GM23338 (cell line): ENCODE measurements around the gene GOSR2. TPM values are rescaled to one million over a fixed set of nuclear protein-coding genes. Genes with fewer than 3 reads are reported as not detected.

Source experiments
- ATAC-seq: fragments of 200-7000 bp; cut with Tn5 transposase; 3 replicates; pipeline ENCODE4 v1.9.1; 2020
- DNase-seq: peaks from one replicate; pipeline ENCODE4 v3.0.0-alpha.2; 2015; ENCODE audit warnings: low spot score
- H2AFZ ChIP-seq: fragments of 200-600 bp; sonication (generic); 2 replicates; pipeline ENCODE4 v1.8.0; 2016; ENCODE audit warnings: antibody characterized with exemption, mild to moderate bottlenecking, moderate library complexity
- H3F3A ChIP-seq: fragments of 200-600 bp; sonication (generic); replicated peaks from 2 replicates; pipeline ENCODE4 v1.8.0; 2017; ENCODE audit warnings: antibody characterized with exemption, mixed run types, low read depth
- H3K27ac ChIP-seq: fragments of 200-600 bp; sonication (generic); 2 replicates; pipeline ENCODE4 v1.6.1; 2016; ENCODE audit warnings: low read depth
- H3K27me3 ChIP-seq: fragments of 200-600 bp; sonication (generic); 2 replicates; pipeline ENCODE4 v1.8.0; 2016; ENCODE audit warnings: mild to moderate bottlenecking, mixed run types, moderate library complexity; ENCODE audit not compliant: insufficient read depth
- H3K36me3 ChIP-seq: fragments of 200-600 bp; sonication (generic); 2 replicates; pipeline ENCODE4 v1.8.0; 2016; ENCODE audit warnings: mild to moderate bottlenecking; ENCODE audit not compliant: insufficient read depth
- H3K4me1 ChIP-seq: fragments of 200-600 bp; sonication (generic); 2 replicates; pipeline ENCODE4 v1.8.0; 2016; ENCODE audit warnings: mild to moderate bottlenecking, moderate library complexity; ENCODE audit not compliant: insufficient read depth
- H3K4me2 ChIP-seq: fragments of 200-600 bp; sonication (generic); 2 replicates; pipeline ENCODE4 v1.7.1; 2017; ENCODE audit warnings: mixed run types
- H3K4me3 ChIP-seq: fragments of 200-600 bp; sonication (generic); 2 replicates; pipeline ENCODE4 v1.6.1; 2016; ENCODE audit warnings: mixed run types
- H3K79me2 ChIP-seq: fragments of 200-600 bp; sonication (generic); replicated peaks from 2 replicates; pipeline ENCODE4 v1.8.0; 2017; ENCODE audit warnings: mild to moderate bottlenecking; ENCODE audit not compliant: insufficient read depth
- H3K9me2 ChIP-seq: fragments of 200-600 bp; sonication (generic); 2 replicates; pipeline ENCODE4 v1.8.0; 2017; ENCODE audit not compliant: insufficient read depth
- H4K20me1 ChIP-seq: fragments of 200-600 bp; sonication (generic); replicated peaks from 2 replicates; pipeline ENCODE4 v1.8.0; 2017; ENCODE audit warnings: mild to moderate bottlenecking; ENCODE audit not compliant: insufficient read depth
- H3K27ac Mint-ChIP-seq: 2 replicates; pipeline ENCODE4 v1.8.0; 2020; ENCODE audit warnings: inconsistent platforms, mild to moderate bottlenecking, moderate library complexity, mixed read lengths
- H3K27me3 Mint-ChIP-seq: 3 replicates; pipeline ENCODE4 v1.8.0; 2022; ENCODE audit warnings: low read depth, mild to moderate bottlenecking, moderate library complexity, mixed read lengths, inconsistent platforms; ENCODE audit not compliant: insufficient read depth, poor library complexity
- H3K36me3 Mint-ChIP-seq: 3 replicates; pipeline ENCODE4 v1.8.0; 2021; ENCODE audit warnings: low read depth, mild to moderate bottlenecking, inconsistent platforms, moderate library complexity, mixed read lengths
- H3K4me1 Mint-ChIP-seq: 3 replicates; pipeline ENCODE4 v1.8.0; 2020; ENCODE audit warnings: mild to moderate bottlenecking, inconsistent platforms, mixed read lengths
- H3K4me3 Mint-ChIP-seq: 3 replicates; pipeline ENCODE4 v1.8.0; 2021; ENCODE audit warnings: moderate library complexity, mild to moderate bottlenecking, inconsistent platforms, mixed read lengths
- H3K9me3 Mint-ChIP-seq: 3 replicates; pipeline ENCODE4 v1.8.0; 2020; ENCODE audit warnings: moderate library complexity, mild to moderate bottlenecking, inconsistent platforms, mixed read lengths
- CREB1 ChIP-seq: fragments of 250-450 bp; sonication (Bioruptor Pico); IDR thresholded peaks from 2 replicates; pipeline ENCODE4 v1.5.0; 2020; ENCODE audit warnings: low read depth, mild to moderate bottlenecking, moderate library complexity
- EZH2 ChIP-seq: fragments of 200-600 bp; sonication (generic); IDR thresholded peaks from one replicate; pipeline ENCODE4 v1.8.0; 2017; ENCODE audit warnings: antibody characterized with exemption, mild to moderate bottlenecking, low read depth; ENCODE audit not compliant: unreplicated experiment
- EZH2phosphoT487 ChIP-seq: fragments of 200-600 bp; sonication (generic); IDR thresholded peaks from one replicate; pipeline ENCODE4 v1.8.1; 2018; ENCODE audit warnings: antibody characterized with exemption; ENCODE audit not compliant: unreplicated experiment
- JUNB ChIP-seq: IDR thresholded peaks from one replicate; pipeline ENCODE4 v1.6.1; 2016; ENCODE audit warnings: antibody characterized with exemption; ENCODE audit not compliant: unreplicated experiment
- NANOG ChIP-seq: IDR thresholded peaks from 2 replicates; pipeline ENCODE4 v1.6.1; 2016; ENCODE audit warnings: antibody characterized with exemption, borderline replicate concordance
- POLR2AphosphoS5 ChIP-seq: IDR thresholded peaks from 2 replicates; pipeline ENCODE4 v1.6.1; 2016; ENCODE audit warnings: antibody characterized with exemption, low read depth
- STAT1 ChIP-seq: IDR thresholded peaks from one replicate; pipeline ENCODE4 v1.6.1; 2016; ENCODE audit warnings: antibody characterized with exemption; ENCODE audit not compliant: unreplicated experiment
- ZNF114 ChIP-seq: fragments of 250-450 bp; sonication (Bioruptor Pico); IDR thresholded peaks from 2 replicates; pipeline ENCODE4 v1.5.0; 2020; ENCODE audit warnings: mild to moderate bottlenecking, moderate library complexity
- ZNF331 ChIP-seq: fragments of 250-450 bp; sonication (Bioruptor Pico); IDR thresholded peaks from 2 replicates; pipeline ENCODE4 v1.5.0; 2020; ENCODE audit warnings: low read depth, mild to moderate bottlenecking, moderate library complexity
- polyA plus RNA-seq: library from polyadenylated mRNA; unstranded; fragments of >200 nt; fragmentation: Nextera tagmentation; extraction: Ambion mirVana; gene quantifications from 2 replicates; pipeline ENCODE4 v1.2.1, GENCODE V29; 2016
- total RNA-seq: library from RNA; depleted of rRNA; stranded (reverse); fragments of >200 nt; shearing (Covaris generic); gene quantifications from 2 replicates; pipeline ENCODE4 v1.2.3, GENCODE V29; 2014
- TF ChIP-seq, protein P1 (sequence below): IDR thresholded peaks from 2 replicates; pipeline ENCODE4 v1.6.1; 2016; ENCODE audit warnings: antibody characterized with exemption
- TF ChIP-seq, protein P2 (sequence below): fragments of 250-450 bp; sonication (Bioruptor Pico); IDR thresholded peaks from 2 replicates; pipeline ENCODE4 v1.5.0; 2020; ENCODE audit warnings: mild to moderate bottlenecking, moderate library complexity
- TF ChIP-seq, protein P3 (sequence below): IDR thresholded peaks from one replicate; pipeline ENCODE4 v1.6.1; 2018; ENCODE audit warnings: antibody characterized with exemption; ENCODE audit not compliant: unreplicated experiment

The GOSR2 gene
- total and polyA plus RNA-seq, 2 experiments from 2014 or later, result 33.2 to 36.2 TPM

DNA sequence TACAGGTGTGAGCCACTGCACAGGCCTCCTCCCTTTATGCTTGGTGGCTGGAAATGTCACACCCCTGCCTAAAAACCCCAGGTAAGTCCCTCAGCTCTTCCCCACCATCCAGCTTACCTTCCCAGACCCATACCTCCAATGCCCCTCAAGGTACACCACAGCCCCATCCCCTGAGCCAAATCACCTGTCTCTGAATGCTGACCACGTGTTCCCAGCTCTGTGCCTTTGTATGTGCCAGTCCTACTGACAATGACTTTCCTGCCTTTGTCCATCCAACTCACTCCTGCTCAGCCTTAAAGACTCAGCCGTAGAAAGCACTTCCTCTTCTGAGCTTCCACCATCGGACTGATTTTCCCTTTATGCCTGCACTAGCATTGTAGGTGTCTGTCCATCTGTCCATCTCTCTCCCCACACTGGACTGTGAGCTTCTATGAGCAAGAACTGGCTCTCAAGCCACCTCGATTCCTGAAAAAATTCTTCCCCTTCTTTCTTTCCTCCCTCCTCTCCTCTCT lies 30.7 kb upstream of the GOSR2 start:
- no peaks in the 10 kb centered on the region for H3K9me3 Mint-ChIP-seq
- ATAC-seq (no peak), DNase-seq (no peak)
- Histone ChIP-seq H4K20me1 (no peaks in the 10 kb centered on the region), H2AFZ (no peak overlapping the region), H3K79me2 (no peaks in the 10 kb centered on the region), H3K4me2 (no peak overlapping the region), H3K27ac (no peak overlapping the region), H3K4me3 (no peak overlapping the region), H3K4me1 (peaks cover 8% of the 10 kb centered on the region), H3K9me2 (0 out of 2 replicates have a peak, but pooled peaks cover 3% of the 10 kb centered on the region), H3K27me3 (no peaks in the 10 kb centered on the region), H3F3A (no peaks in the 10 kb centered on the region), H3K36me3 (no peaks in the 10 kb centered on the region)
- H3K27me3 Mint-ChIP-seq, result peaks cover 9% of the 10 kb centered on the region
- no peaks in the 10 kb centered on the region for H3K36me3 Mint-ChIP-seq
- TF ChIP-seq, protein P1, sequence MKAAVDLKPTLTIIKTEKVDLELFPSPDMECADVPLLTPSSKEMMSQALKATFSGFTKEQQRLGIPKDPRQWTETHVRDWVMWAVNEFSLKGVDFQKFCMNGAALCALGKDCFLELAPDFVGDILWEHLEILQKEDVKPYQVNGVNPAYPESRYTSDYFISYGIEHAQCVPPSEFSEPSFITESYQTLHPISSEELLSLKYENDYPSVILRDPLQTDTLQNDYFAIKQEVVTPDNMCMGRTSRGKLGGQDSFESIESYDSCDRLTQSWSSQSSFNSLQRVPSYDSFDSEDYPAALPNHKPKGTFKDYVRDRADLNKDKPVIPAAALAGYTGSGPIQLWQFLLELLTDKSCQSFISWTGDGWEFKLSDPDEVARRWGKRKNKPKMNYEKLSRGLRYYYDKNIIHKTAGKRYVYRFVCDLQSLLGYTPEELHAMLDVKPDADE, result no peak
- TF ChIP-seq ZNF331 (no peak), EZH2phosphoT487 (no peak), EZH2 (no peak), JUNB (no peak), NANOG (no peak), STAT1 (no peak), CREB1 (CRISPR knock-in tag) (no peak), POLR2AphosphoS5 (no peak), ZNF114 (CRISPR knock-in tag) (no peak)
- TF ChIP-seq, protein P2, sequence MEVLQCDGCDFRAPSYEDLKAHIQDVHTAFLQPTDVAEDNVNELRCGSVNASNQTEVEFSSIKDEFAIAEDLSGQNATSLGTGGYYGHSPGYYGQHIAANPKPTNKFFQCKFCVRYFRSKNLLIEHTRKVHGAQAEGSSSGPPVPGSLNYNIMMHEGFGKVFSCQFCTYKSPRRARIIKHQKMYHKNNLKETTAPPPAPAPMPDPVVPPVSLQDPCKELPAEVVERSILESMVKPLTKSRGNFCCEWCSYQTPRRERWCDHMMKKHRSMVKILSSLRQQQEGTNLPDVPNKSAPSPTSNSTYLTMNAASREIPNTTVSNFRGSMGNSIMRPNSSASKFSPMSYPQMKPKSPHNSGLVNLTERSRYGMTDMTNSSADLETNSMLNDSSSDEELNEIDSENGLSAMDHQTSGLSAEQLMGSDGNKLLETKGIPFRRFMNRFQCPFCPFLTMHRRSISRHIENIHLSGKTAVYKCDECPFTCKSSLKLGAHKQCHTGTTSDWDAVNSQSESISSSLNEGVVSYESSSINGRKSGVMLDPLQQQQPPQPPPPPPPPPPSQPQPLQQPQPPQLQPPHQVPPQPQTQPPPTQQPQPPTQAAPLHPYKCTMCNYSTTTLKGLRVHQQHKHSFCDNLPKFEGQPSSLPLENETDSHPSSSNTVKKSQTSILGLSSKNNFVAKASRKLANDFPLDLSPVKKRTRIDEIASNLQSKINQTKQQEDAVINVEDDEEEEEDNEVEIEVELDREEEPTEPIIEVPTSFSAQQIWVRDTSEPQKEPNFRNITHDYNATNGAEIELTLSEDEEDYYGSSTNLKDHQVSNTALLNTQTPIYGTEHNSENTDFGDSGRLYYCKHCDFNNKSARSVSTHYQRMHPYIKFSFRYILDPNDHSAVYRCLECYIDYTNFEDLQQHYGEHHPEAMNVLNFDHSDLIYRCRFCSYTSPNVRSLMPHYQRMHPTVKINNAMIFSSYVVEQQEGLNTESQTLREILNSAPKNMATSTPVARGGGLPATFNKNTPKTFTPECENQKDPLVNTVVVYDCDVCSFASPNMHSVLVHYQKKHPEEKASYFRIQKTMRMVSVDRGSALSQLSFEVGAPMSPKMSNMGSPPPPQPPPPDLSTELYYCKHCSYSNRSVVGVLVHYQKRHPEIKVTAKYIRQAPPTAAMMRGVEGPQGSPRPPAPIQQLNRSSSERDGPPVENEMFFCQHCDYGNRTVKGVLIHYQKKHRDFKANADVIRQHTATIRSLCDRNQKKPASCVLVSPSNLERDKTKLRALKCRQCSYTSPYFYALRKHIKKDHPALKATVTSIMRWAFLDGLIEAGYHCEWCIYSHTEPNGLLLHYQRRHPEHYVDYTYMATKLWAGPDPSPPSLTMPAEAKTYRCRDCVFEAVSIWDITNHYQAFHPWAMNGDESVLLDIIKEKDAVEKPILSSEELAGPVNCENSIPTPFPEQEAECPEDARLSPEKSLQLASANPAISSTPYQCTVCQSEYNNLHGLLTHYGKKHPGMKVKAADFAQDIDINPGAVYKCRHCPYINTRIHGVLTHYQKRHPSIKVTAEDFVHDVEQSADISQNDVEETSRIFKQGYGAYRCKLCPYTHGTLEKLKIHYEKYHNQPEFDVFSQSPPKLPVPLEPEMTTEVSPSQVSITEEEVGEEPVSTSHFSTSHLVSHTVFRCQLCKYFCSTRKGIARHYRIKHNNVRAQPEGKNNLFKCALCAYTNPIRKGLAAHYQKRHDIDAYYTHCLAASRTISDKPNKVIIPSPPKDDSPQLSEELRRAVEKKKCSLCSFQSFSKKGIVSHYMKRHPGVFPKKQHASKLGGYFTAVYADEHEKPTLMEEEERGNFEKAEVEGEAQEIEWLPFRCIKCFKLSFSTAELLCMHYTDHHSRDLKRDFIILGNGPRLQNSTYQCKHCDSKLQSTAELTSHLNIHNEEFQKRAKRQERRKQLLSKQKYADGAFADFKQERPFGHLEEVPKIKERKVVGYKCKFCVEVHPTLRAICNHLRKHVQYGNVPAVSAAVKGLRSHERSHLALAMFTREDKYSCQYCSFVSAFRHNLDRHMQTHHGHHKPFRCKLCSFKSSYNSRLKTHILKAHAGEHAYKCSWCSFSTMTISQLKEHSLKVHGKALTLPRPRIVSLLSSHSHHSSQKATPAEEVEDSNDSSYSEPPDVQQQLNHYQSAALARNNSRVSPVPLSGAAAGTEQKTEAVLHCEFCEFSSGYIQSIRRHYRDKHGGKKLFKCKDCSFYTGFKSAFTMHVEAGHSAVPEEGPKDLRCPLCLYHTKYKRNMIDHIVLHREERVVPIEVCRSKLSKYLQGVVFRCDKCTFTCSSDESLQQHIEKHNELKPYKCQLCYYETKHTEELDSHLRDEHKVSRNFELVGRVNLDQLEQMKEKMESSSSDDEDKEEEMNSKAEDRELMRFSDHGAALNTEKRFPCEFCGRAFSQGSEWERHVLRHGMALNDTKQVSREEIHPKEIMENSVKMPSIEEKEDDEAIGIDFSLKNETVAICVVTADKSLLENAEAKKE (CRISPR knock-in tag), result no peak
- TF ChIP-seq, protein P3, sequence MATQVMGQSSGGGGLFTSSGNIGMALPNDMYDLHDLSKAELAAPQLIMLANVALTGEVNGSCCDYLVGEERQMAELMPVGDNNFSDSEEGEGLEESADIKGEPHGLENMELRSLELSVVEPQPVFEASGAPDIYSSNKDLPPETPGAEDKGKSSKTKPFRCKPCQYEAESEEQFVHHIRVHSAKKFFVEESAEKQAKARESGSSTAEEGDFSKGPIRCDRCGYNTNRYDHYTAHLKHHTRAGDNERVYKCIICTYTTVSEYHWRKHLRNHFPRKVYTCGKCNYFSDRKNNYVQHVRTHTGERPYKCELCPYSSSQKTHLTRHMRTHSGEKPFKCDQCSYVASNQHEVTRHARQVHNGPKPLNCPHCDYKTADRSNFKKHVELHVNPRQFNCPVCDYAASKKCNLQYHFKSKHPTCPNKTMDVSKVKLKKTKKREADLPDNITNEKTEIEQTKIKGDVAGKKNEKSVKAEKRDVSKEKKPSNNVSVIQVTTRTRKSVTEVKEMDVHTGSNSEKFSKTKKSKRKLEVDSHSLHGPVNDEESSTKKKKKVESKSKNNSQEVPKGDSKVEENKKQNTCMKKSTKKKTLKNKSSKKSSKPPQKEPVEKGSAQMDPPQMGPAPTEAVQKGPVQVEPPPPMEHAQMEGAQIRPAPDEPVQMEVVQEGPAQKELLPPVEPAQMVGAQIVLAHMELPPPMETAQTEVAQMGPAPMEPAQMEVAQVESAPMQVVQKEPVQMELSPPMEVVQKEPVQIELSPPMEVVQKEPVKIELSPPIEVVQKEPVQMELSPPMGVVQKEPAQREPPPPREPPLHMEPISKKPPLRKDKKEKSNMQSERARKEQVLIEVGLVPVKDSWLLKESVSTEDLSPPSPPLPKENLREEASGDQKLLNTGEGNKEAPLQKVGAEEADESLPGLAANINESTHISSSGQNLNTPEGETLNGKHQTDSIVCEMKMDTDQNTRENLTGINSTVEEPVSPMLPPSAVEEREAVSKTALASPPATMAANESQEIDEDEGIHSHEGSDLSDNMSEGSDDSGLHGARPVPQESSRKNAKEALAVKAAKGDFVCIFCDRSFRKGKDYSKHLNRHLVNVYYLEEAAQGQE, result no peak
- H3K4me3 Mint-ChIP-seq, result no peak overlapping the region
- no peak overlapping the region for H3K27ac Mint-ChIP-seq
- peaks cover 8% of the 10 kb centered on the region; the same call in 2 of the 3 replicates for H3K4me1 Mint-ChIP-seq
